Measurements from ENCODE around the gene FASN. TPM values are rescaled to one million over a fixed set of nuclear protein-coding genes. Genes with fewer than 3 reads are reported as not detected.

The FASN gene
- total RNA-seq, 2 experiments from 2014 or later, result 111 to 364 TPM

DNA sequence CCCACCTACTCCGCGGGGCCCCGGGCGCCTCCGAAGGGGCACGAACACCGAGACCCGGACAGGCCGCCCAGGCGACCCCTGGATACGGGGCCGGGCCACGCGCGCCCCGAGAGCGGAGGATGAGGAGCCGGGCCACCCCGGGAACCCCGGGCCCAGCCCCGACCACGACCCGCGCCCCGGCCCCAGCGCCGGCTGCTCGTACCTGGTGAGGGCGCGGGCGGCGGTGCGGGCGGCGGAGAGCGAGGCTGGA, 192 bp downstream of the FASN start:
- Histone ChIP-seq H3K9me3 (ENCODE audit: low read length) (no peaks in the 10 kb centered on the region), H3K9me2 (ENCODE audit: insufficient read depth, low read length) (no peaks in the 10 kb centered on the region), H3K4me2 (ENCODE audit: low read length) (peak overlapping the region; percentile 81), H3K4me1 (ENCODE audit: insufficient read depth, low read length, poor library complexity, severe bottlenecking) (peaks cover 46% of the 10 kb centered on the region), H3K4me3 (ENCODE audit: low read depth, low read length, poor library complexity, severe bottlenecking) (peak overlapping the region; percentile 87), H2AFZ (ENCODE audit: low read length) (peak overlapping the region; percentile 13; the same call in 1 of the 2 replicates), H4K20me1 (ENCODE audit: insufficient read depth, low read length) (peaks cover 21% of the 10 kb centered on the region; the same call in 1 of the 2 replicates), H3K79me2 (ENCODE audit: insufficient read depth, low read depth, low read length) (peaks cover 34% of the 10 kb centered on the region), H3K36me3 (ENCODE audit: insufficient read depth, low read length) (peaks cover 42% of the 10 kb centered on the region), H3K27ac (ENCODE audit: low read depth, low read length, poor library complexity, severe bottlenecking) (peak overlapping the region; percentile 81)
- POLR2A ChIA-PET, result no interaction called here
- TF ChIP-seq, protein P1, sequence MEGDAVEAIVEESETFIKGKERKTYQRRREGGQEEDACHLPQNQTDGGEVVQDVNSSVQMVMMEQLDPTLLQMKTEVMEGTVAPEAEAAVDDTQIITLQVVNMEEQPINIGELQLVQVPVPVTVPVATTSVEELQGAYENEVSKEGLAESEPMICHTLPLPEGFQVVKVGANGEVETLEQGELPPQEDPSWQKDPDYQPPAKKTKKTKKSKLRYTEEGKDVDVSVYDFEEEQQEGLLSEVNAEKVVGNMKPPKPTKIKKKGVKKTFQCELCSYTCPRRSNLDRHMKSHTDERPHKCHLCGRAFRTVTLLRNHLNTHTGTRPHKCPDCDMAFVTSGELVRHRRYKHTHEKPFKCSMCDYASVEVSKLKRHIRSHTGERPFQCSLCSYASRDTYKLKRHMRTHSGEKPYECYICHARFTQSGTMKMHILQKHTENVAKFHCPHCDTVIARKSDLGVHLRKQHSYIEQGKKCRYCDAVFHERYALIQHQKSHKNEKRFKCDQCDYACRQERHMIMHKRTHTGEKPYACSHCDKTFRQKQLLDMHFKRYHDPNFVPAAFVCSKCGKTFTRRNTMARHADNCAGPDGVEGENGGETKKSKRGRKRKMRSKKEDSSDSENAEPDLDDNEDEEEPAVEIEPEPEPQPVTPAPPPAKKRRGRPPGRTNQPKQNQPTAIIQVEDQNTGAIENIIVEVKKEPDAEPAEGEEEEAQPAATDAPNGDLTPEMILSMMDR (conservative IDR thresholded peaks at IDR 0.05; ENCODE audit: low read length), result no peak
- TF ChIP-seq EZH2phosphoT487 (IDR thresholded peaks at IDR 0.05; ENCODE audit: borderline replicate concordance, low read depth, low read length), result no peak
- DNase-seq (ENCODE audit: low spot score), result no peak
- CTCF ChIA-PET (ENCODE audit: unreplicated experiment), result no interaction called here
- intact Hi-C loops (cut with micrococcal nuclease; ENCODE audit: unreplicated experiment), result loop anchor here (1.0 to 5.0 kb wide), 6 partner anchors 23 to 586 kb away; partner anchors contain the start of genes ACTG1, ARL16, DCXR and HGS
- TSS peak; percentile 64 for BruUV-seq (replicated peaks)

DNA sequence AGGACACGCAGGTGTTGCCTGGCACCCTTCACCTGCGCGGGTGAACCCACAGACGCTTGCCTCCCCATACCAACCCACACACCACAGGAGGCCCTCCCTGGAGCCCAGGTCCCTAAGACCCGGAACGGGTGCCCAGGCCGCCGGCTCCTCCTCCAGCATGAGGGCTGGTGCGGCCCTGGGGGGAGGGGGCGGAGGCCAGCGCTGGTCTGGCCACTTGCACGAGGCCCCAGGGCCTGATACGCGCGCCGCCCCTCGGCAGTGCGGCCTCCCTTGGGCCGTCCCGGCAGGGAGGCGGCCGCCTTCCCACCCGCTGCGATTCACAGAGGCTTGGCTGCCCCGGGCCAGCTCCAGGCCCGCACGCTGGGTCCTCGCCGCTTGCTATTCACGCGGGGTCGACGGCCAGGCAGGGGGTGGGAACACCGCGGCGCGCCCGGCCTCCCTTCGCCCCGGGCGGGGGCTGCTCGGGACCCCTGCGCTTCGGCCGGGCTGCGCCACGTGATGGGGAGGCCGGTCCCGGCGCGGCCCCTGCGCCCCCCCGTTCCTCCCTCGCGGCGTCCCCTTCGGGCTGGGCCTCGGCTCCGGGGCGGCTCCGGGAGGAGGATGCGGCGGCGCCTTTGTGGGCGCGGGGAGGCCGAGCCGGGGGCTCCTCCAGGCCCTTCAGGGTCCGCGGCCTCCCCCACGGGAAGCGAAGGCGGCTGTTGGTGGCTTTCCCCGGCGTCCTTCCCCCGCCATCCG, 685 bp downstream of the FASN start:
- Histone ChIP-seq H3K4me2 (ENCODE audit: low read length) (peak overlapping the region; percentile 81), H3K9me2 (ENCODE audit: insufficient read depth, low read length) (no peaks in the 10 kb centered on the region), H2AFZ (ENCODE audit: low read length) (peak overlapping the region; percentile 13; the same call in 1 of the 2 replicates), H3K27ac (ENCODE audit: low read depth, low read length, poor library complexity, severe bottlenecking) (peak overlapping the region; percentile 81), H3K4me1 (ENCODE audit: insufficient read depth, low read length, poor library complexity, severe bottlenecking) (peaks cover 45% of the 10 kb centered on the region), H3K9me3 (ENCODE audit: low read length) (no peaks in the 10 kb centered on the region), H3K79me2 (ENCODE audit: insufficient read depth, low read depth, low read length) (peaks cover 34% of the 10 kb centered on the region), H4K20me1 (ENCODE audit: insufficient read depth, low read length) (peaks cover 21% of the 10 kb centered on the region; the same call in 1 of the 2 replicates), H3K4me3 (ENCODE audit: low read depth, low read length, poor library complexity, severe bottlenecking) (peak overlapping the region; percentile 87), H3K36me3 (ENCODE audit: insufficient read depth, low read length) (peaks cover 47% of the 10 kb centered on the region)
- no TSS peak for BruUV-seq (replicated peaks)
- TF ChIP-seq, protein P1 (conservative IDR thresholded peaks at IDR 0.05; ENCODE audit: low read length), result no peak
- TF ChIP-seq EZH2phosphoT487 (IDR thresholded peaks at IDR 0.05; ENCODE audit: borderline replicate concordance, low read depth, low read length), result no peak
- peak; percentile 58 for DNase-seq (ENCODE audit: low spot score)
- intact Hi-C loops (cut with micrococcal nuclease; ENCODE audit: unreplicated experiment), result loop anchor here (5.0 kb wide), 2 partner anchors 415 to 585 kb away; partner anchors contain the start of genes ACTG1, ARL16 and HGS
- POLR2A ChIA-PET, result no interaction called here
- CTCF ChIA-PET (ENCODE audit: unreplicated experiment), result no interaction called here

DNA sequence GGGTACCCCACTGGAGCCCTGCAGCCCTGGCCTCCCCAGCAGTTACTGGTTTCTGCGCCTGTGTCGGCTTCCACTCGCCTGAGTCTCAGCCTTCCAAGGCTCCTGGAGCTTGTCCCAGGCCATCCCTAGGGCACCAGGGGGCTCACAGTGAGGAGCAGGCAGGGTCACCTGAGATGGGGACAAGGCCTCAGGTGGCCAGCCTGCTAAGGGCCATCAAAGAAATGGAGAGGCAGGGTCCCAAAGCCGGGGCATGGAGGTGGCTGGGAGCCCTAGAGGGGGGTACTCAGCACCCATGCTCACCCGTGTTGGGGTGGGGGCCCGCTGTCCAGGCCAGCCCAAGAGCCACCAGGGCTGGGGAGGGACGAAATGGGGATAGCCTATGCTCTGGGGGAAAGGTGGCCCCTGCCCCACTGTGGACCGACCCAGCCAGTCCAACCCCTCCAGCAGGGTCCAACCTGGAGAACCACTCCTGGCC, 1.3 kb downstream of the FASN start:
- BruUV-seq (replicated peaks), result no TSS peak
- Histone ChIP-seq H2AFZ (ENCODE audit: low read length) (no peak overlapping the region), H3K4me3 (ENCODE audit: low read depth, low read length, poor library complexity, severe bottlenecking) (peak overlapping the region; percentile 87), H3K9me3 (ENCODE audit: low read length) (no peaks in the 10 kb centered on the region), H3K79me2 (ENCODE audit: insufficient read depth, low read depth, low read length) (peaks cover 34% of the 10 kb centered on the region), H4K20me1 (ENCODE audit: insufficient read depth, low read length) (peaks cover 21% of the 10 kb centered on the region; the same call in 1 of the 2 replicates), H3K36me3 (ENCODE audit: insufficient read depth, low read length) (peaks cover 53% of the 10 kb centered on the region), H3K4me2 (ENCODE audit: low read length) (peak overlapping the region; percentile 81), H3K4me1 (ENCODE audit: insufficient read depth, low read length, poor library complexity, severe bottlenecking) (peaks cover 39% of the 10 kb centered on the region), H3K27ac (ENCODE audit: low read depth, low read length, poor library complexity, severe bottlenecking) (peak overlapping the region; percentile 81), H3K9me2 (ENCODE audit: insufficient read depth, low read length) (no peaks in the 10 kb centered on the region)
- POLR2A ChIA-PET, result no interaction called here
- CTCF ChIA-PET (ENCODE audit: unreplicated experiment), result no interaction called here
- no peak for DNase-seq (ENCODE audit: low spot score)
- no peak for TF ChIP-seq EZH2phosphoT487 (IDR thresholded peaks at IDR 0.05; ENCODE audit: borderline replicate concordance, low read depth, low read length)
- TF ChIP-seq, protein P1 (conservative IDR thresholded peaks at IDR 0.05; ENCODE audit: low read length), result no peak
- intact Hi-C loops (cut with micrococcal nuclease; ENCODE audit: unreplicated experiment), result loop anchor here (5.0 kb wide), 2 partner anchors 414 to 584 kb away; partner anchors contain the start of genes ACTG1, ARL16 and HGS
